HG03159 (cell line): ENCODE measurements around the gene ENDOU.
A peak's percentile ranks its signal among the peaks of the same experiment; 100 is the strongest.

Source experiments
- ATAC-seq: cut with Tn5 transposase; IDR thresholded peaks from one replicate; pipeline ENCODE4 v1.9.1; 2021; ENCODE audit warnings: mild to moderate bottlenecking, moderate library complexity; ENCODE audit not compliant: unreplicated experiment

ENDOU gene

GRCh38 chr12:47744778-47745436 is 19.6 kb upstream of the ENDOU start:
- ATAC-seq = no peak

DNA sequence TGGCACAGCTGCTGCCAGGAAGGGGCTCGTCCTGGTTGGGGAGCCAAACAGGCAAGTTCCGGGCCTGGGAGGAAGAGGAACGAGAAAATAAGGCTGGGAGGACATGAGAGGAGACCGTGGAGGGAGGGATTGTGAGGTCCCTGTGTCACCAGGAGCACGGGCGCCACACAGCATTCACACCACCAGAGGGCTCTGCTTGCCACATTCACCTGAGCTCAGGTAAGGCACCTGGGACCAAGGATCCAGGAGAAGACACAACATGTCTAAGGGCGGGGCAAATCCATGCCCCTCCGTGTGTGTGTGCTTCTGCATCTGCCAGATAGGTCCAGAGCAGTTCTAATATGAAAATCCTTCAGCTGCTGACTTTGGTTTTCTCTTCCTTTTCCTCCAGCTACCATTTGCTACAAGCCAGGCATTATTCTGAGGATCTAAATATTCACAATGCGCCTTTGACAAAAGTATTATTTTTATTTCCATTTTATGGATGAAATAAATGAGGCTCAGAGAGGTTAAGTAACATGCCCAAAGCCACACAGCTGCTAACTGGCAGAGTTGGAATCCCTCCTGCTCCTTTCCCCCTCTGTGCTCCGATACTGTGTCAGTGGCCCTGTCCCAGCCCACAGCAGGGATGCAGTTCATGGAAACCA is 18.8 kb upstream of the ENDOU start:
- ATAC-seq = no peak

- no peak for ATAC-seq
These were observed 18.1 kb upstream of the ENDOU start for GRCh38 chr12:47743311-47743860.

DNA sequence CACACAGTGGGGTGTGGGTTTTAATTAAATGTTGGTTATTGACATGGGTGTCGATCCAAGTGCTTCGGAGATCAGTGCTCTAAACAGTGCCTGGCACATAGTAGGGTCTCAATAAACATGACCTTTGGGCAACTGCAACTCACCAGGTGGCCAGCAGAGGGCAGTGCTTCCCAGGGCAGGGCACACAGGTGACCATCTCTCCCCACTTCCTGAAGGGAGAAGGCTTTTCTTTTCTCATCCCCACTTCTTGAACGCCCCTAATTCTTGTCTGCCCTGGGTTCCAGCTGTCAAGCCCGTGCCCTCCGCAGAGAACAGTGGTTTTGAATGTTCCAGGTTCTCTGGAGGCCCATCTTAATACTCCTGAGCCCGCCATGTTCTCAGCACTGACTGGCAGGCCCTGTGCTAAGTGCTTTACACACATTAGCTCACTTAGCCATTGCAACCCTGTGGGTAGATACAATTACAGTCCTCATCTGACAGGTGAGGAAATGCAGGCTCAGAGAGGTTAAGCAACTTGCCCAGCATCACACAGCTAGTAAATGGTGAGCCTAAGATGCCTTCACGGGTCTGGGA is 17.0 kb upstream of the ENDOU start:
- ATAC-seq = no peak

GRCh38 chr12:47741340-47741703 is 16.0 kb upstream of the ENDOU start:
- no peak for ATAC-seq

DNA sequence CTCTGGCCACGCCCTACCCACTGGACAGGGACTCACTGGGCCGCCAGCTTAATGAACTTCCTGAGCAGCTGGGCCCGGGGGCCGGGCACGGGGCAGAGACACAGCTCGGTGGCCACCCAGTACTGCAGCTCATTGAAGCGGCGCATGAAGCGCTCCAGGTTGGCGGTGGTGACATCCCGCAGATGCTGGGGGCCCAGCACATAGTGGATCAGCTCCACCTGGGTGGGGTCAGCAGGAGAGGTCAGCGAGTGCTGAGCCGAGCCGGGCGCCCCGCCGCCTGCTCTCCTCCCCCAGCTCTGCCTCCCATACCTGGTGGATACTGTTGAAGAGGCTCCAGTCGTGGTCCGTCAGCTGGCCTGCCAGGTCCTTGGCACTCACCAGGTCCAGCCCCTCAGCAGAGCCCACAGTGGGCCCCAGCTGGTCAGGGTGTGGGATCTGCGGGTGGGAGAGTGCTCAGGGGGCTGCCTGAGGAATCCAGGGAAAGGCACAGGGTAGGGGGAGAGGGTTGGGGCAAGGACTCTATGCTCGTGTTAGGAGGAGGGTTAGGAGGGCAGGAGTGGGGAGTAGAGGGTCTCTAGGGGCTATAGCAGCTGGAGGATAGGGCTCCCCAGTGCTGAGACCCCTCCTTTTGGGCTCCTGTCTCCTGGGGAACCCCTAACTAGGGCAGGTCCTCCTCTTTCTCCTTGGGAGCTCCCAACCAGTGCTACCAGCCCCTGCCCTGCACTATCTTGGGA is 15.5 kb upstream of the ENDOU start:
- peak; percentile 45 for ATAC-seq

DNA sequence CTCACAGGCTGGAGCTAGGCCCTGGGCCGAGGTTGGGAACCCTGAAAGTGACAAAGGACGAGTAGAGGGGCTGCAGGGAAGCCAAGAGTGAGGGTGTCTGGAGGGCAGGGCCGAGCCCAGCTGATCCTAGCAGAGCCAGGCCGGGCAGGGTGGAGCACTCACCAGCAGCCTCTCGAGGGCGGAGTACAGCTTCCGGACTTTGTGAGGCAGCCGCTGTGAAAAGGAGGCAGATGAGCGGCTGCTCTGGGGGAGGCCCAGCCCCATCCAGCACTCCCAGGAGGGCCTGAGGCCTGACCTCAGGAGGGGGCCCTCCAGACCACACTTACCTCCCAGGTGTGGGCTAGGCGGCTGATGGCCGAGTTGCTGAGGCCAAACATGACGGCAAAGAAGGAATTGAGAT is 14.7 kb upstream of the ENDOU start:
- peak; percentile 43 for ATAC-seq

DNA sequence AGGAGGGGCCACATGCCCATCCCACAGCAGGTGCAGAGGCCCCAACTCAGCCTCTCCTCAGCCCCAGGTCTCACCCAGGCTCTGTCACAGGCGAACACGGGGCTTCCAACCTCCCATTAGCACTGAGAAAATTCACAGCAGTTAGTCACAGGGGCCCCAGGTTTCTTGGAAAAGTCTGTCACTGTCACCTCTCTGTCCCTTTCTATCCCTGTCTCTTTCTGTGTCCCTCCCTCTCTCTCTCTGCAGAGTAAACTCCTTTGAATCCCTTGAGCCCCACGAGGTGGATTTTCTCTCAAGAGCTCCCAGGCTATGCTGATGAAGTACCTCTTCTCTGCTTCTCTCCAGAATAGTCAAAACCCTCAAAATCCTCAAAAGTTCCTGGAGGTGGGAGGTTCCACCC is 14.0 kb upstream of the ENDOU start:
- ATAC-seq = no peak

GRCh38 chr12:47737936-47738594 is 12.8 kb upstream of the ENDOU start:
- no peak for ATAC-seq

- no peak for ATAC-seq
These were observed 11.8 kb upstream of the ENDOU start for GRCh38 chr12:47736877-47737676.

DNA sequence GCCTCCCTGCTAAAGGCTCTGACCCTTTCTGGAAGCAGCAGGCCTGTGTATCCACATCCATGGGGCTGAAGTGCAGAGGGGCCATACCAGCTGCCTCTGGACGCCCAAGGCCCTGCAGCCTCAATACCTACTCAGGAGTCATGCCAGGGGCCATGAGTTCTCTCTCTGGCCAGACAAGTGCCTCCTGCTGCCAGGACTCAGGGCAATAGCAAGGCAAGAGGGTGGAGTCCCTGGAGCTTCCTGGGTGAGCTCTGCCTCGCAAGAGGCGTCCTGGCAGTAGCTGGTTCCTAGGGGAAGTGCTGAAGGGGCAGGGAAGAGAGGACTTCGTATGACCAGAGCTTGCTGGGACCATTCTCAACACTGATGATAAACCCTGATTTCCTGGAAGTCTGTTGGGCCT is 10.9 kb upstream of the ENDOU start:
- ATAC-seq = no peak

DNA sequence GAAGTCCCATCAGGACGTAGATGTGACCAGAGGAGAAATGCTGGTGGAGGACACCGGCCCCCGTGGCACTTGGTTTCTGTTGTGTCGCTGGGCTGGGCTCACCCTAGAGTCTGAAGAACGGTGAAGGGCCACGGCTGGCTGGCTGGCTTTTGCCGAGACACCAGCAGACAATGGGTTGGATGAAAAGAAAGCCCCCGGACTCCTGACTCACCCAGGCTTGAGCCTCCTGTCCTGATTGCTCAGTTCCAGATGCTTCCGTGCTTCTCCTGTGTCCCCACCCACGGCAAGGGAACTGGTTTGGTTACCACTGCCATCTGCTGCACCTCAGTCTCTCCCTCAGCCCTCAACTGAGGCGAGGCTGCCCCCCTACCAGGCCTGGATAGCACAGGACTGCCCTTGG is 10.4 kb upstream of the ENDOU start:
- no peak for ATAC-seq

- no peak for ATAC-seq
These were observed 9.6 kb upstream of the ENDOU start for GRCh38 chr12:47734725-47735480.

DNA sequence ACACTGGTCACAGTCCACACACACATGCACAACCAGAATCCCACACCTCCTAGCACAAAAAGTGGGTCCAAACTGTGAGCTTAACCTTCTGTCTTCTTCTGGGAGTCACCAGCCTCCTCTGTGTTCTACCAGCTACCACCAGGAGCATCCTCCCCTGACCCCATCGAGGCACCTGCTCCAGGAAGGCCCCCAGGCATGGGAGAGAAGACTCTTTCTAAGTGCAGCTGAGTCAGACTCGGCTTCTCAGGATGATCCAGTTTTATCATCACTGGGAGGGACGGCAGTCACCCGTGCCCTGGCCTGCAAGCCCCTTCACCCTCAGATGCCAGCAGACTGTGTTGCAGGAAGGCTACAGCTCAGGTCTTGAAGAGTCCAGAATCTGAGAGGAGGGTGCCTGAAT is 7.9 kb upstream of the ENDOU start:
- no peak for ATAC-seq

DNA sequence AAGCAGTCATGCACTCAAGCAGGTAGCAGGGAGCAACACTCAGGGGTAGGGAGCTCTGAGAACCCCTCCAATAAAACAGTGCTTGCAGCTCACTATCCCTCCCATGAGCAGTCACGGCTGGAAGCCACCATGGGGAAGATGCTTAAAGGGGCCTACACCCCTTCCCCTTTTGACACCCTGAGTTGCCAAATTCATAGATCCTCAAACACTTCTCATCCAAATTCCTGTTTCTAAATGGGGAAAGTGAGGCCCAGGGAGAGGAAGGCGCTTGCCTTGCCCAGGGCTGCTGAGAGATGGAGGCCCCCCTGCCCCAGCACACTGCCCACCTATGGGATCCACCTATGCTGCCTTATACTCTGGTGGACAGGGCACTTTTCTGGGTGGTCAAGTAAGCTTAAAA is 7.2 kb upstream of the ENDOU start:
- no peak for ATAC-seq

DNA sequence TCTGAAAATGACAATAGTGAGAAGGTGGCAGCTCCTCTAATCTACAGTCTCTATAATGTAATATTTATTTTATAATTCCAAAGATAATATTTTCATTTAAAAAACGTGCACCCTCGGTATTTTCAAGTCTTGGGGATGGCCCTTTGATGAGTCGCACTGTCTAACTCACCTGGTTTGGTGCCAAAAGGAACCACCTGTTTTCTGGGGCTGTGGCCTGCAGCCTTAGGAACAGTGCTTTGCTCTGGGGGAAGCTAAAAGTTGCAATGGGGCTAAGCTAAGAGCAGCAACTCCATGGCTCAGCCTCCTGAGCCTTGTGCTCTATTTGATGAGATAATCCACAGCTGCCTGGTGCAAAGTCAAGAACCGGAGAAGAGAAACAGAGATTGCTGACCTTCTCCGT is 6.4 kb upstream of the ENDOU start:
- no peak for ATAC-seq

GRCh38 chr12:47730341-47730744 is 5.1 kb upstream of the ENDOU start:
- no peak for ATAC-seq

DNA sequence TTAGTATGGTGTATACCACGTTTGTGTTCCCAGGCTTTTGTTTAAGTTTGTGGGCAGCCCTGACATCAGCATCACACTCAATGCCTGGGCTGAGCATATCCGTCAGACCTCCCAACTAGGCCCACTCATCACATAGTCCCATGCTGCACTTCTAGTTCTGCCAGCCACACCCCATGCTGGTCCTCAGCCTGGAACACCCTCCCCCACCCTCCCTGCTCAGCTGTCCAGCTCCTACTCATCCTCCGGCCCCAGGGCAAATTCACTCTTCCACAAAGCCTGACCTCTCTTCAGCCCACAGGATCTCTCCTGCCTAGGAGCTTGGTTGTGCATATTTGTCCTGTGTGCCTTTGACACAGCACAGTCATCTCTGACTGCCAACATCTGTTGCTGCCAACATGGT is 3.9 kb upstream of the ENDOU start:
- ATAC-seq = no peak

GRCh38 chr12:47725893-47726292 is 603 bp upstream of the ENDOU start:
- ATAC-seq = peak; percentile 74
